ELR (cell line): ENCODE measurements around the gene GPRC5A.

Experiments used
- DNase-seq: peaks from one replicate; pipeline ENCODE4 v3.0.0-alpha.2; 2015; ENCODE audit warnings: low read depth

Gene GPRC5A

DNA sequence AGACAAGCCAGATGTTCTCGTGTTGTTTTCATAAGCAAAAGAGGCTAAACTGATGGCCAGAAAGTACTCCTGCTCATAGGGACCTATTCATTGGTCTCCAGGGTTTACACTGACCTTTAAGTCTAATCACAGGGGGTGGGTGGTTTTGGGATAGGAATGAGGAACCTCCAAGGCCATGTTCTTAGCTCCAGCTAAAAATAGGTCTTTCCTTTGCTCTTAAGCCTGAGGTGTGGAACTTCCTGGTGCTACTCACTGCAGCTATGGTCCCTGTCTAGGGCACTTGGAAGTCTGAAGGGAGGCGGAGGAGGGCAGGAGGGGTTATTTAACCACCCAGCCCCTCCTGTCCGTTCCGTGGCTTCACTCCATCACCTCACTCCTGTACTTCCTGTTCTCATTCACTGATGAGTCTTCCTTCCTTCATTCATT, 18.6 kb downstream of the GPRC5A start:
- no peak for DNase-seq

DNA sequence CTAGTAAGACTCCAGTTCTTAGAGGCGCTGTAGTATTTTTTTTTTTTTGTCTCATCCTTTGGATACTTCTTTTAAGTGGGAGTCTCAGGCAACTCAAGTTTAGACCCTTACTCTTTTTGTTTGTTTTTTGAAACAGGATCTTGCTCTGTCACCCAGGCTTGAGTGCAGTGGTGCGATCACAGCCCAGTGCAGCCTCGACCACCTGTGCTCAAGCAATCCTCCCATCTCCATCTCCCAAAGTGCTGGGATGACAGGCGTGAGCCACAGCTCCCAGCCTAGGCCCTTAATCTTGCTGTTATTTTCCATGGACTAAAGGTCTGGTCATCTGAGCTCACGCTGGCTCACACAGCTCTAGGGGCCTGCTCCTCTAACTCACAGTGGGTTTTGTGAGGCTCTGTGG, 21.3 kb downstream of the GPRC5A start:
- DNase-seq = no peak

DNA sequence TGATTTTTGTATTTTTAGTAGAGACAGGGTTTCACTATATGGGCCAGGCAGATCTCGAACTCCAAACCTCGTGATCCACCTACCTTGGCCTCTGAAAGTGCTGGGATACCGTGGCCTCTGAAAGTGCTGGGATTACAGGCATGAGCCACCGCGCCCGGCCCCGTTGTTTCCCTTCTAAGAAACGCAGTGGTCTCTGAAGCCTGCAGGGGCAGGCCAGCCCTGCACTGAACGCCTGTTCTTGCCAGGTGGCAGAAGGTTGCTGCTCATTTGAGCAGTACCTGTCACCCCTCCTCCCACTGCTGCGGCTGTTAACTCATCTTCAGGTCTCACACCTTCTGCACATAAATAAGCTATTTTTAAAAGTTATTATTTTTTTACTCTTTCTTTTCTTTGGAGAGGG, 24.3 kb downstream of the GPRC5A start:
- DNase-seq = no peak

DNA sequence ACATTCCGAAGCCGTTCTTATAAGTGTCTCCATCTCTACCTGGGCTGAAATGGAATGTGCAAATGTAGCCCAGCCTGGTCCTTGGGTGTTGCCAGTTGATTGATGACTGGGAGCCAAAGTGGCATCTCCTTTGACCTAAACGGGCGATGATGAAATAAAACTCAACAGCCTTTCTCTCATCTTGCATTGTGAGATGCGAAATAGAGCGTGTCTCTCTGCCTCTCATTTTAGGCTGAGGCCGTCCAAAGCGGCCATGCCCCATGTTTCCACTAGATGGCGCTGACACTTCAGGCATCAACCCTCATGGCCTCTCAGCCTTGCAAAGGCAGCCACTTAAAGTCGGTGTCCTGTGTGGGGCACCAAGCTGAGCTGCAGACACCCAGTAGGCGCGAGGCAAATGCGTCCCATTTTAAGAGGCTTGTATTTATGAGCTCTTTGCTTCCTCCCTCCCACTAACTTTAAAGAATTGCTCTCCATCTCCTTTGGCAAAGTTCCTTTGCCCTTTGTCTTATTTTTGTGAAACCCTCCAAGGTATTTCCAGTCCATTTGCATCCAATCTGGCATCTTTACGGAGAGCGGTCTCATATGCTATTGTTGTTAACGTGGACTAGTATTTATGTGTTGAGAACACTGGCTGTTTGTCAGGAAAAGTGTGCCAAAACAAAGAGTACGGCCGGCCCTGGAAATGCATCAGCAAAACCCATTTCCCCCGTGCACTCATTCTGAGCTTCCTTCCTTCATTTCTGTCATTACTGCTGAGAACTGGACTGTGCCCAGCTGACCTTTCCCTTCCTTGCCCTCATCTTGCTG, 25.0 kb downstream of the GPRC5A start:
- peak; percentile 82 for DNase-seq

GRCh38 chr12:12917517-12917916, 26.2 kb downstream of the GPRC5A start:
- no peak for DNase-seq

DNA sequence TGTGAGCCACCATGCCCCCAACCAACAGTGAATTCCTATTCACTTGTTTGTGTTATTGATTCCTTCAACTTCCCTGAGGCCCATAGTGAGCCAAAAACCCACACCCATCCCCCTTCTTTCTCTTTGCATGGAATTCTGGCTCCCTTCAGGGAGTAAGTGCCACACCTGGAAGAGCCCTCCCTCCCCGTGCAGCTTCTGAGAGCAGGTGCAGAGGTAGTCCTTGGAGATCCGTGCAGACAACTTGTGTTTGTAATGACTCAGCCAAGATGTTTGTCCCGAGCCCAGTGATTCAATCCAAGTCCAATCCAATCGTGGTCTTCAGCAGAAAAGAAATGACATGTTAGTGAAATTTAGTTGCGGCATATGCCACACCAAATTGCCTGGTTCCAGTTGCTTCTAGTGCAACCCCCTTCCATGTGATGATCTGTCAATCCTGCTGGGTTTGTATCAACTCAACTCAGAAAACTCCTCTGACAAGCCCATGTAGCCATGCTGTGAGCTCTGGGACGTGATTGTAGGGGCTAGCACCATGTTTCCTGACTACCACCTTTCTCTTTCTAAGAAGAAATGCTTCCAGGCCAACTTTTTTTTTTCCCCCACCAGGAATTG, 27.5 kb downstream of the GPRC5A start:
- no peak for DNase-seq

DNA sequence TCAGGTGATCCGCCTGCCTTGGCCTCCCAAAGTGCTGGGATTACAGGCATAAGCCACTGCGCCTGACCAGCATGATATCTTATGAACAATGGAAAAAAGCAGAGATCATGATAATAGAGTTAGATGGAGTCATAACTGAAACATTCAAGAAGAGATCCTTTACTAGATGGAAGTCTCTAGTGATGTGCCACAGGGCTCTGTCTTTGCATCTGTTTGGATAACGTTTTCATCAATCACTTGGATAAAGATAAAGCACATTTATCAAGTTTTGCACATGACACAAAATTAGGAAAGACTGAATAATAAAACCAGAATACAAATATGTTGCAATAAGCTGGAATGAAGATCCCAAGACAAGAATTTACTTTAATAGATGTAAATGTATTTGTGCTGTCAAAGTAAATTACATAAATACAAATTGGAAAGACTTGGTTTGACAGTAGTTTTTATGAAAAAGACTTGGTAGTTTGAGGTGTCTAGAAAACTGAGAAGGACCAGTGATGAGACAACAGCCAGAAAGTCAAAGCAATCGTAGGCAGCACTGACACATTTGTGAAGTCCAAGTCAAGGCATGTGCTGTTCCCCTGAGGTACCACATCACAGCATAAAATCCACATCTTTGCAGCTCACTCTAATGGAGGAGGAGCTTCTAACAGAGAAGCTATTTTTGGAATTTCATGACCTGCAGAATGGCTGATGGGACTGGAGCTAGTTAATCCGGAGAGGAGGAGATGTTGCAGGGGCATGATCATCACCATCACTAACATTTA, 28.5 kb downstream of the GPRC5A start:
- DNase-seq = no peak

GRCh38 chr12:12922191-12922616, 30.8 kb downstream of the GPRC5A start:
- peak; percentile 66 for DNase-seq

DNA sequence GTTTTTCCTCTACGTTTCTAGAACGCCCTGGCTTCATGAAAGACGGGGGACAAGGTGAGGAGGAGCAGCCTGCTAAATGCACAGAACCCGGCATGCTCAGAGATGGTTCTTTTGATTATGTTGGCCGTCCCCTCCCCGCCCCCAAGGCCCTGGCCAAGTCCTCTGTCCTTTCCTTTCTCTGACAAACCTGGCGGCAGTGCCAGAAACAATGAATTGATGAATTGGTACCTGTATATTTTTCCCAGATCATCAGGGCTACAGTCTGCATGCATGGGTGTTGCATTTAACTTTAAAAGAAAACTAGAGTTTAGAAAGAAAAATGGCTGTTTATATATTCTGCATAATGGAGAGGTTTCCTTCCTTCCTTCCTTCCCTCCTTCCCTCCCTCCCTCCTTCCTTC, 31.6 kb downstream of the GPRC5A start:
- no peak for DNase-seq

DNA sequence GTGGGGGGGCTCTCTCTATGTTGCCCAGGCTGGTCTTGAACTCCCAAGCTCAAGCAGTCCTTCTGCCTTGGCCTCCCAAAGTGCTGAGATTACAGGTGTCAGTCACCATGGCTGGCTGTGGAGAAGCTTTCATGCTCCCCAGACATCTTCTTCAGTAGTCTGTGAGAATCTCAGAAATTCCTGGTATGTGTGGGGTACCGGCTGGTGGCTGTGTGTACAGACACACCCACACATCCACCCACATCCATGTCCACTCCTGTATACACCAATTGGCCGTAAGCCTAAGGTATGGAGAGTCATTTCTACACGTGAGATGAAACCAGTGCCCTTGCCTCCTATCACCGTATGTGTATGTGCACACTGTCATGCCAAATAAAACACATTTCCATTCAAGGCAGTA, 32.8 kb downstream of the GPRC5A start:
- no peak for DNase-seq

GRCh38 chr12:12925388-12925787, 34.0 kb downstream of the GPRC5A start:
- DNase-seq = no peak

- DNase-seq = peak; percentile 64
Observed at GRCh38 chr12:12926571-12927071, 35.3 kb downstream of the GPRC5A start.

DNA sequence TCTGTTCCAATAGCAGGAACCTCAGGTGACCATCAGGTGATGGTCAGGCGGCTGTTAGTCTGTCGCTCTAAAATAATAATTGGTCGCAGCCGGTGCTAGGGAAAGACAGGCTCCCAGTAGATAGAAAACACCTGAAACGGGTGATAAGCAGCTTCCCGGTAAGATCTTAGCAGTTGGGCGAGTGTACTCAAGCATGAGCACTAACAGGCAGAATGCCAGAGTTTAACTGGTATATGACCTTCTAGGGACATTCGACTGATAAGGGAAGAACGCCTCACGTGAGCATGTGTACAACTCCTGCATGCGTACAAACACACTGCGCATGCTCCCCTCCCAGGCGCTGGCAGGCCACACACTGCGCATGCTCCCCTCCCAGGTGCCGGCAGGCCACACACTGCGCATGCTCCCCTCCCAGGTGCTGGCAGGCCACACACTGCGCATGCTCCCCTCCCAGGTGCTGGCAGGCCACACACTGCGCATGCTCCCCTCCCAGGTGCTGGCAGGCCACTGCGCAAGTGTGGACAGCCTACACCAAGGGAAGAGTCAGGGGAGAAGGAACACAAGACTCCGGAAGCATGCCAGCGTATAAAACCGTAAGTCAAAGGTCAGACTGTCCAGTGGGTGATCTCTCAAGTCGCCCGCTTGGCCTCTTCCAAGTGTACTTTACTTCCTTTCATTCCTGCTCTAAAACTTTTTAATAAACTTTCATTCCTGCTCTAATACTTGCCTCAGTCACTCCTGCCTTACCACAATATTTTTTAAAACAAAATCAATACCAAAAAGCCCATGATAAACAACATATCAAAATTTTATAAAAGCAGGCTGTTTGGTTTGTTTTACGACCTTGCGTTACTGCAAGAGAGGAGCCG, 36.1 kb downstream of the GPRC5A start:
- peak; percentile 49 for DNase-seq

- no peak for DNase-seq
Observed at GRCh38 chr12:12929696-12930095, 38.3 kb downstream of the GPRC5A start.

DNA sequence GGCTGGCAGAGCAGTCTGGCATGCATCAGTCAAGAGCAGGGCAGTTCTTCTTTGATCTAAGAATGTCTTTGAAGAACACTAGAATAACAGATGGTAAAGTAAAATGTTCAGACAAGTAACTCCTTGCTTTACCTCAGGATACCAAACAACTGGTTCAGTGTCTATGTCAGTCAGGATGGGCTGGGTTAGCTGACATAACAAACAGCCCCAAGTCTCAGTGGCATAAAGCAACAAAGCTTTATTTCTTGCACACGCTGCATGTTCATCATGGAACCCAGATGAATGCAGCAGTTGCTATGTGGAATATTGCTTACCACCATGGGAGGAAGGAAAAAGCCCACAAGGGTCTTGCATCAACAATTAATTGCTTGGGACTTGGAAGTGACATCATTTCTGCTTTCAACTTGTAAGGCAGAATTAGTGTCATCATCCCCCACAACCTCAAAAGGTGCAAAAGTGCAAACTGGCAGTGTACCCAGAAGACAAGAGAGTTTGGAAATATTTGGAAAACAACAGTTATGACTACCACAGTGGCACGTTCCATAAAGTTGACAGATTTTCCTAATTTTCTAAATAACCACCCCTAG, 39.4 kb downstream of the GPRC5A start:
- no peak for DNase-seq

DNA sequence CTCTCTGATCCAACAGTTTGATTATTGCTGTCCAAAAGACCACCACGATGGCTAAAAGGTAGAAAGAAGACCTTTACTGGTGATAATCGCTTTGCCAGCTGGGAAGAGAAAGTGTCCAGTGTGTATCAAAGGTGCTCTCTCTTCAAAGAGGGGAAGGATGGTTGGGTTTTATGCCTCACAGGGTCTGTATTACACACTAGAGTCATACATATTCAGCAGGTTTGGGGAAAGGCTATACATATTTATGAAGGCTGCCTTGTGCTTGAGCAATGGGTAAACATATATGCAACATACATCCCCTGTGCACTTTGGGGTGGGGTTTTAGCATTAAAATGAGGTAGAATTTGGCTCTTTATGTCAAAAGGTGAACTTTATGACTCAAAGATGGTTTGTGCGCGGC, 42.4 kb downstream of the GPRC5A start:
- no peak for DNase-seq

DNA sequence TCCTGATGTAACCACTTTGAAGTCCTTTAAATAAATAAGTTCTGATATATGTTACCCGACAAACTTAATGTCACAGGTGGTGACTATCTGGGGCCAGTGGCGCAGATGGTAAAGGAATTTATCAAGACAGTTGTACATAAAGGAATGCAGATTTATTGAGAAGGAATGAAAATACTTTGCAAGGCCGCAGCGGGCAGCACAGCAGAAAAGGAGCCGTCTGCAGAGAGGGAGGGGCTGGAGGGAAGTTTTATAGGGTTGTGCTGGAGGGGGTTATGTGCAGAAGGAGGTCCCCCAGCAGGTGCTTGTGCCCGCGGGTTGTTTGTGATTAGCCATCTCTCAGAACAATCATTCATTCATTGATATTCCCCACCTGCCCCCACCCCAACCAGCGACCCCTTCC, 43.2 kb downstream of the GPRC5A start:
- DNase-seq = no peak

- no peak for DNase-seq
Observed at GRCh38 chr12:12936983-12937491, 45.7 kb downstream of the GPRC5A start.

DNA sequence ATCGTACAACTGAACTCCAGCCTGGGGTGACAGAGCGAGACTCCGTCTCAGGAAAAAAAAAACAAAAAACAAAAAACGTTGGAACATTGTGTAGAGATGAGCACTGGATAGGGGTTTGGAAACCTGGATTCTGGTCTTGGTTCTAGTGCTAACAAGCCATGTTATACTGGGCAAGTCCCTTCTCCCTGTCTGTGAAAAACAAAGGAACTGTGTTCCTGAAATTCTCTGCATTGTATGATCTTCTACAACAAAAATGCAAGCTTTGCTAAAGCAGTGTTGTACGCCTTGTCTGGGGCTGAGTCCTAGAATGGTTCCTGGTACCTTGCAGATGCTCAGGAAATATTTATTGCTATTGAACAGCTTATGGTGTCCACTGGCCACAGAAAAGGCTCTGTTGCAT, 47.2 kb downstream of the GPRC5A start:
- no peak for DNase-seq

- DNase-seq = no peak
Observed at GRCh38 chr12:12939888-12940287, 48.5 kb downstream of the GPRC5A start.
